ENCODE measurements around the gene TEAD1. TPM values are rescaled to one million over a fixed set of nuclear protein-coding genes. Genes with fewer than 3 reads are reported as not detected.

TEAD1 gene
- total RNA-seq, 2 donors from 2014 or later = 32.7 to 56.7 TPM

- Histone ChIP-seq H3K4me3 (no peak overlapping the region), H3K9ac (ENCODE audit: low read depth in 2 of 2, low read length in 2 of 2) (peak overlapping the region in 1 of 2 donors; percentile 61), H3K27ac (peak overlapping the region; percentile 79), H3K4me1 (peaks cover 15% of the 10 kb centered on the region), H3K36me3 (no peaks in the 10 kb centered on the region), H3K27me3 (no peaks in the 10 kb centered on the region), H3K9me3 (no peaks in the 10 kb centered on the region)
- no peak for TF ChIP-seq CTCF (IDR thresholded peaks at IDR 0.05)
- no peak for DNase-seq
- intact Hi-C loops (cut with DNase I) = loop anchor here (5.0 kb wide), 1 partner anchor 118 kb away; no protein-coding TSS in a partner anchor
These were observed 10.1 kb downstream of the TEAD1 start for GRCh38 chr11:12684315-12684714.

- peaks cover 15% of the 10 kb centered on the region for H3K4me1 ChIP-seq
- peak overlapping the region; percentile 79 for H3K27ac ChIP-seq
- H3K9me3 ChIP-seq = no peaks in the 10 kb centered on the region
- H3K36me3 ChIP-seq = no peaks in the 10 kb centered on the region
- intact Hi-C loops (cut with DNase I) = loop anchor here (5.0 kb wide), 1 partner anchor 117 kb away; no protein-coding TSS in a partner anchor
- DNase-seq = peak; percentile 77
- peak overlapping the region in 1 of 2 donors; percentile 61 for H3K9ac ChIP-seq (ENCODE audit: low read depth in 2 of 2, low read length in 2 of 2)
- no peaks in the 10 kb centered on the region for H3K27me3 ChIP-seq
- TF ChIP-seq CTCF (IDR thresholded peaks at IDR 0.05) = no peak
- no peak overlapping the region for H3K4me3 ChIP-seq
These were observed 10.6 kb downstream of the TEAD1 start for GRCh38 chr11:12684816-12685215.

- Histone ChIP-seq H3K27me3 (no peaks in the 10 kb centered on the region), H3K9ac (ENCODE audit: low read depth in 2 of 2, low read length in 2 of 2) (peak overlapping the region in 1 of 2 donors; percentile 61), H3K4me3 (no peak overlapping the region), H3K9me3 (no peaks in the 10 kb centered on the region), H3K4me1 (peaks cover 15% of the 10 kb centered on the region), H3K36me3 (no peaks in the 10 kb centered on the region), H3K27ac (peak overlapping the region; percentile 79)
- no peak for DNase-seq
- no peak for TF ChIP-seq CTCF (IDR thresholded peaks at IDR 0.05)
- intact Hi-C loops (cut with DNase I) = no loop called here
These were observed 11.0 kb downstream of the TEAD1 start for GRCh38 chr11:12685229-12685628.

GRCh38 chr11:12686246-12687060 lies 12.2 kb downstream of the TEAD1 start:
- Histone ChIP-seq H3K4me1 (peaks cover 15% of the 10 kb centered on the region), H3K36me3 (no peaks in the 10 kb centered on the region), H3K4me3 (no peak overlapping the region), H3K27me3 (no peaks in the 10 kb centered on the region), H3K27ac (no peak overlapping the region), H3K9me3 (no peaks in the 10 kb centered on the region), H3K9ac (ENCODE audit: low read depth in 2 of 2, low read length in 2 of 2) (peak overlapping the region in 1 of 2 donors; percentile 23)
- TF ChIP-seq CTCF (IDR thresholded peaks at IDR 0.05) = no peak
- intact Hi-C loops (cut with DNase I) = no loop called here
- DNase-seq = no peak

GRCh38 chr11:12687216-12687623 lies 13.0 kb downstream of the TEAD1 start:
- H3K4me1 ChIP-seq = peaks cover 15% of the 10 kb centered on the region
- H3K36me3 ChIP-seq = no peaks in the 10 kb centered on the region
- H3K9ac ChIP-seq (ENCODE audit: low read depth in 2 of 2, low read length in 2 of 2) = no peak overlapping the region
- no peaks in the 10 kb centered on the region for H3K27me3 ChIP-seq
- H3K4me3 ChIP-seq = no peak overlapping the region
- no peak overlapping the region for H3K27ac ChIP-seq
- TF ChIP-seq CTCF (IDR thresholded peaks at IDR 0.05) = no peak
- no peak for DNase-seq
- H3K9me3 ChIP-seq = no peaks in the 10 kb centered on the region
- intact Hi-C loops (cut with DNase I) = no loop called here

Data from colonic mucosa (tissue), 4 donors.